HepG2 (cell line): ENCODE measurements around the gene WDR27. TPM values are rescaled to one million over a fixed set of nuclear protein-coding genes. Genes with fewer than 3 reads are reported as not detected.

Source experiments
- BORCS8-MEF2B ChIP-seq: sonication (generic); formaldehyde crosslinking; IDR thresholded peaks from 2 replicates; pipeline ENCODE4 v1.8.0; 2022; ENCODE audit warnings: mild to moderate bottlenecking, missing genetic modification reagents
- GATAD1 ChIP-seq: IDR thresholded peaks from 2 replicates; pipeline ENCODE4 v1.6.1; 2016; ENCODE audit warnings: missing genetic modification reagents, missing compliant biosample characterization
- MIER2 ChIP-seq: IDR thresholded peaks from 2 replicates; pipeline ENCODE4 v1.6.1; 2016; ENCODE audit warnings: missing biosample characterization, missing genetic modification reagents
- RXRA ChIP-seq: sonication (generic); formaldehyde crosslinking; IDR thresholded peaks from 2 replicates; pipeline ENCODE4 v1.5.1; 2020; ENCODE audit warnings: missing genetic modification reagents
- TMF1 ChIP-seq: sonication (generic); formaldehyde crosslinking; IDR thresholded peaks from 2 replicates; pipeline ENCODE4 v1.8.1; 2022; ENCODE audit warnings: low read depth, missing genetic modification reagents
- ZNF577 ChIP-seq: sonication (generic); formaldehyde crosslinking; IDR thresholded peaks from 2 replicates; pipeline ENCODE4 v1.4.0; 2020; ENCODE audit warnings: mild to moderate bottlenecking, low read depth, missing genetic modification reagents, borderline replicate concordance
- ZNF646 ChIP-seq: sonication (generic); formaldehyde crosslinking; IDR thresholded peaks from 2 replicates; pipeline ENCODE4 v1.9.0; 2021; ENCODE audit warnings: mild to moderate bottlenecking, missing genetic modification reagents
- ZNF784 ChIP-seq: sonication (generic); formaldehyde crosslinking; IDR thresholded peaks from 2 replicates; pipeline ENCODE4 v1.5.1; 2020; ENCODE audit warnings: missing genetic modification reagents, mild to moderate bottlenecking, borderline replicate concordance
- polyA plus RNA-seq, 8 experiments: library from polyadenylated mRNA; depleted of rRNA in 3 of 8; stranded (reverse) in 7 of 8; unstranded in 1 of 8; fragments of >200 nt; fragmentation: Illumina TruSeq in 4 of 8; extraction: Trizol in 4 of 8; gene quantifications; 2 replicates each; pipeline versions ENCODE4 v1.2.1 to v1.2.3, GENCODE V29; 2011 to 2016; ENCODE audit warnings: low read depth in 4 of 8, missing spikeins in 1 of 8, mixed read lengths in 1 of 8; ENCODE audit not compliant: insufficient read depth in 1 of 8
- total RNA-seq, 5 experiments: library from RNA; depleted of rRNA; stranded (reverse); fragments of >200 nt; fragmentation: Illumina TruSeq; extraction: Trizol; gene quantifications; 2 replicates each; pipeline ENCODE4 v1.2.3, GENCODE V29; 2016; ENCODE audit warnings: low read depth in 1 of 5

The WDR27 gene
- total and polyA plus RNA-seq, 2 of the 13 experiments (the other 11 are each of a cell fraction or from before 2014, with no cell fraction given), result 34.1 to 80.3 TPM

GRCh38 chr6:169543704-169544103, 158.1 kb downstream of the WDR27 start (continued):
- TF ChIP-seq ZNF646 (CRISPR knock-in tag) (no peak), TMF1 (CRISPR knock-in tag) (no peak), GATAD1 (CRISPR knock-in tag) (no peak), BORCS8-MEF2B (CRISPR knock-in tag) (no peak), RXRA (CRISPR knock-in tag) (no peak), ZNF784 (CRISPR knock-in tag) (no peak), ZNF577 (no peak), MIER2 (no peak)
